Uterus (tissue), 2 donors: ENCODE results near the gene CPEB2.

Experiments used
- POLR2A ChIP-seq, 2 donors: fragments of 450-650 bp; IDR thresholded peaks; one replicate each; pipeline ENCODE4 v1.6.1; 2016; ENCODE audit warnings: antibody characterized with exemption in 2 of 2, mild to moderate bottlenecking in 1 of 2, moderate library complexity in 1 of 2
- TF ChIP-seq, protein P1 (sequence below), 4 experiments: fragments of 200-600 bp in 2 of 4; fragments of 450-650 bp in 2 of 4; sonication (generic) in 2 of 4; IDR thresholded peaks; one replicate each; pipeline ENCODE4 v1.5.1; 2016 to 2019; ENCODE audit warnings: antibody characterized with exemption in 4 of 4, mild to moderate bottlenecking in 2 of 4, moderate library complexity in 1 of 4

DNA sequence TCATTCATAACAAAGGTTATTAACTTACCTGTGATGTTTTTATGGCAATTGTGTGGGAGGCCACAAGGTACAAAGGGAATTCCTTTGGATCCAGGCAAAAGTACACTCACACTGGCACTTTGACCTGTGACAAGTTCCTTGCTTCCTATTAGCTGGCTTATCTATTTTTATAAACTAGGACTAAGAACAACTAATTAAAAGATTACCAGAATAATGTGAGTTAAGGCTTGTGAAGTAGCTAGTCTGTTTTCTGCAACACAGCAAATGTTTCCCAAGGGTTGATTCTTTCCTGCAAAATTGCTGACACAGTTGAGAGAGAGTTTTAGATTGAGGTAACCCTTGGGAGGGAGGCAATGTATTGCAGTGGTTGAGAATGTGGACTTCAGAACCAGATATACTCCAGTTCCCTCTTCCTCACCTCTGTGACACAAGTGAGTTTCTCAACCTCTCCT lies 107.9 kb downstream of the CPEB2 start:
- TF ChIP-seq POLR2A (IDR thresholded peaks at IDR 0.05) = no peak
- TF ChIP-seq, protein P1, sequence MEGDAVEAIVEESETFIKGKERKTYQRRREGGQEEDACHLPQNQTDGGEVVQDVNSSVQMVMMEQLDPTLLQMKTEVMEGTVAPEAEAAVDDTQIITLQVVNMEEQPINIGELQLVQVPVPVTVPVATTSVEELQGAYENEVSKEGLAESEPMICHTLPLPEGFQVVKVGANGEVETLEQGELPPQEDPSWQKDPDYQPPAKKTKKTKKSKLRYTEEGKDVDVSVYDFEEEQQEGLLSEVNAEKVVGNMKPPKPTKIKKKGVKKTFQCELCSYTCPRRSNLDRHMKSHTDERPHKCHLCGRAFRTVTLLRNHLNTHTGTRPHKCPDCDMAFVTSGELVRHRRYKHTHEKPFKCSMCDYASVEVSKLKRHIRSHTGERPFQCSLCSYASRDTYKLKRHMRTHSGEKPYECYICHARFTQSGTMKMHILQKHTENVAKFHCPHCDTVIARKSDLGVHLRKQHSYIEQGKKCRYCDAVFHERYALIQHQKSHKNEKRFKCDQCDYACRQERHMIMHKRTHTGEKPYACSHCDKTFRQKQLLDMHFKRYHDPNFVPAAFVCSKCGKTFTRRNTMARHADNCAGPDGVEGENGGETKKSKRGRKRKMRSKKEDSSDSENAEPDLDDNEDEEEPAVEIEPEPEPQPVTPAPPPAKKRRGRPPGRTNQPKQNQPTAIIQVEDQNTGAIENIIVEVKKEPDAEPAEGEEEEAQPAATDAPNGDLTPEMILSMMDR (IDR thresholded peaks at IDR 0.05) = no peak
